CD4-positive, alpha-beta memory T cell (primary cell): ENCODE results near the gene PRKG1. TPM values are rescaled to one million over a fixed set of nuclear protein-coding genes. Genes with fewer than 3 reads are reported as not detected.

Experiments used
- CTCF ChIA-PET: fragments of 350-600 bp; sonication (Branson Sonifier 250); formaldehyde crosslinking; loops from one replicate; lab custom pipeline; 2021; ENCODE audit warnings: inconsistent platforms; ENCODE audit not compliant: partially characterized antibody; lab: Charles Lee
- POLR2A ChIA-PET: fragments of 350-600 bp; sonication (Branson Sonifier 250); formaldehyde crosslinking; loops from one replicate; lab custom pipeline; 2021; ENCODE audit not compliant: partially characterized antibody; lab: Charles Lee
- DNase-seq, 5 donors: peaks; one replicate each; pipeline versions ENCODE4 v3.0.0 to v3.0.0-alpha.2; 2020 to 2022; ENCODE audit warnings: mixed read lengths in 1 of 5
- H3K27ac ChIP-seq: one replicate; pipeline ENCODE4 v1.7.0; 2013; ENCODE audit warnings: low read depth, low read length
- H3K27me3 ChIP-seq: 2 replicates; pipeline ENCODE4 v1.7.0; 2013; ENCODE audit warnings: mild to moderate bottlenecking, low read length, moderate library complexity; ENCODE audit not compliant: insufficient read depth
- H3K36me3 ChIP-seq: 2 replicates; pipeline ENCODE4 v1.7.0; 2013; ENCODE audit warnings: mild to moderate bottlenecking, low read length, moderate library complexity; ENCODE audit not compliant: insufficient read depth
- H3K4me1 ChIP-seq: 2 replicates; pipeline ENCODE4 v1.7.0; 2013; ENCODE audit warnings: mild to moderate bottlenecking, low read length, moderate library complexity; ENCODE audit not compliant: insufficient read depth
- H3K4me3 ChIP-seq, 2 donors: one replicate each; pipeline ENCODE4 v1.7.0; 2013; ENCODE audit warnings: low read length in 2 of 2, mild to moderate bottlenecking in 1 of 2
- H3K9me3 ChIP-seq, 2 donors: one replicate each; pipeline ENCODE4 v1.7.0; 2013; ENCODE audit warnings: low read length in 2 of 2, control low read depth in 1 of 2; ENCODE audit not compliant: control insufficient read depth in 1 of 2
- H3K27ac Mint-ChIP-seq, 7 donors: one replicate each; pipeline ENCODE4 v1.8.0; 2020 to 2021; ENCODE audit warnings: mixed read lengths in 7 of 7, mild to moderate bottlenecking in 6 of 7, inconsistent platforms in 3 of 7, moderate library complexity in 3 of 7
- H3K27me3 Mint-ChIP-seq, 2 donors: one replicate each; pipeline ENCODE4 v1.8.0; 2020 to 2021; ENCODE audit warnings: mixed read lengths in 2 of 2
- H3K36me3 Mint-ChIP-seq, 2 donors: one replicate each; pipeline ENCODE4 v1.8.0; 2020 to 2021; ENCODE audit warnings: mixed read lengths in 2 of 2, inconsistent platforms in 1 of 2, mild to moderate bottlenecking in 1 of 2
- H3K4me1 Mint-ChIP-seq, 4 donors: one replicate each; pipeline ENCODE4 v1.8.0; 2020 to 2021; ENCODE audit warnings: mixed read lengths in 4 of 4, mild to moderate bottlenecking in 1 of 4
- H3K4me3 Mint-ChIP-seq, 8 donors: one replicate each; pipeline ENCODE4 v1.8.0; 2020 to 2021; ENCODE audit warnings: mixed read lengths in 8 of 8, mild to moderate bottlenecking in 7 of 8, moderate library complexity in 6 of 8, inconsistent platforms in 3 of 8
- H3K9me3 Mint-ChIP-seq, 8 donors: one replicate each; pipeline ENCODE4 v1.8.0; 2020 to 2021; ENCODE audit warnings: mixed read lengths in 8 of 8, mild to moderate bottlenecking in 5 of 8, inconsistent platforms in 3 of 8, moderate library complexity in 1 of 8
- intact Hi-C: fragments of 100-400 bp; cut with micrococcal nuclease; formaldehyde crosslinking; loops from one replicate; pipeline ENCODE4 v1.15.1; 2023
- polyA plus RNA-seq, 2 donors: library from polyadenylated mRNA; unstranded; fragments of 300-500 nt; fragmentation: Illumina TruSeq; gene quantifications; one replicate each; pipeline ENCODE4 v1.2.3, GENCODE V29; 2021
- total RNA-seq, 2 experiments: library from RNA; stranded (reverse); gene quantifications; one replicate each; pipeline ENCODE4 v1.2.3, GENCODE V29; 2021

The PRKG1 gene
- total and polyA plus RNA-seq, 4 experiments from 2014 or later, result 0.06 to 0.20 TPM; not detected in 2

DNA sequence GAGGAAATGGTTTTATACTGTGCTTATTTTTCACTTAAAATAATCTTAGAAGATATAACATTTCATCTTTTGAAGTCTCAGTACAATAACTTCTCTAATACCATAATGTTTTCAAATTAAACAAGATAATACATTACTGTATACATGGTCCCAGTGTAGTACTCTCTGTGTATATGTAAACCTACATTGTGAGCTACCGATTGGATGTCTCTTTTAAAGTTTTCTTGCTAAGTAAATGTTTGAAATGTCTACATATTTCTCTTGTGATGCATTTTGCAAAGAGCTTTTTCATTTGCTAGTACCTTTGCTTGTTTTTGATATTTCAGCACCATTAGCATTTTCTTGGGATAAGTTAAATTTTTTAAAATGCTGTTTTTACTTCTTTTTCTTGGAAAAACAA is 94.8 kb downstream of the PRKG1 start:
- H3K27me3 ChIP-seq, result no peaks in the 10 kb centered on the region
- H3K27ac ChIP-seq, result no peak overlapping the region
- DNase-seq, result no peak
- H3K27ac Mint-ChIP-seq, result no peak overlapping the region
- ChIA-PET CTCF (no interaction called here), POLR2A (no interaction called here)
- H3K36me3 ChIP-seq, result no peaks in the 10 kb centered on the region
- H3K9me3 ChIP-seq, result no peaks in the 10 kb centered on the region
- no peaks in the 10 kb centered on the region for H3K4me1 Mint-ChIP-seq
- no peak overlapping the region for H3K4me3 ChIP-seq
- H3K36me3 Mint-ChIP-seq, result no peaks in the 10 kb centered on the region
- H3K9me3 Mint-ChIP-seq, result peaks cover 0 to 4% (median 0%) of the 10 kb centered on the region in 8 donors
- intact Hi-C loops, result no loop called here
- no peaks in the 10 kb centered on the region for H3K4me1 ChIP-seq
- no peak overlapping the region for H3K4me3 Mint-ChIP-seq
- no peaks in the 10 kb centered on the region for H3K27me3 Mint-ChIP-seq

DNA sequence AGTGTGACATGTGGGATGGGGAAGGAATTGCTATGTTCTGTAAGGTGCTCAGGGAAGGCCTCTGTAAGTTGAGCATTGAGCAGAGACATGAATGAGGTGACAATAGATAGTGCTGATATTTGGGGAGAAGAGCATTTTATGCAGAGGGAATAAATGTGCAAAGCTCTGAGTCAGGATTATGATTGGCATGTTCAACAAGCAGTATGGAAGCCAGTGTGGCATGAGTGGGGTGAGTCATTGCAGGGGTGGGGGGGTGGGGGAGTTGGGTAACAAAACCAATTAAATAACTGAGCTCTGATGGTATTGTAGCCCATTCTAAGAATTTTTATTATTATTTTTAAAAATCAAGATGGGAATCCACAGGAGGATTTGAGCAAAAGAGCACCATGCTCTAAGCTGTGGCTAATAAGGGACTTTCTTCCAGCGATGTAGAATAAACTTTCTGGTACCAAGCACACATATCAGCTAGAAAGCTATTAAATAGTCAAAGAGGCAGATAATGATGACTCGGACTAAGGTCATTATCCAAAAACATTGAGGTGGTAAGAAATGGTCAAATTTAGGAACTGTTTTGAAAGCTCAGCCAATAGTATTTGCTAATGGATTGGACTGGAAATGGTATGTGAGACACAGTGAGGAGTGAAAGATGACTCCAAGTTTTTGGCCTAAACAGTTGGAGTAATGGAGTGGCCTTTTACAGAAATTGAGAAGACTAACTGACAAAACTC is 96.4 kb downstream of the PRKG1 start:
- Mint-ChIP-seq H3K9me3 (peaks cover 0 to 4% (median 0%) of the 10 kb centered on the region in 8 donors), H3K4me1 (no peaks in the 10 kb centered on the region), H3K4me3 (no peak overlapping the region), H3K27ac (no peak overlapping the region), H3K36me3 (no peaks in the 10 kb centered on the region), H3K27me3 (no peaks in the 10 kb centered on the region)
- intact Hi-C loops, result no loop called here
- no peak for DNase-seq
- no peaks in the 10 kb centered on the region for H3K27me3 ChIP-seq
- ChIA-PET POLR2A (no interaction called here), CTCF (no interaction called here)
- H3K36me3 ChIP-seq, result no peaks in the 10 kb centered on the region
- H3K4me3 ChIP-seq, result no peak overlapping the region
- H3K9me3 ChIP-seq, result no peaks in the 10 kb centered on the region
- H3K27ac ChIP-seq, result no peak overlapping the region
- no peaks in the 10 kb centered on the region for H3K4me1 ChIP-seq

DNA sequence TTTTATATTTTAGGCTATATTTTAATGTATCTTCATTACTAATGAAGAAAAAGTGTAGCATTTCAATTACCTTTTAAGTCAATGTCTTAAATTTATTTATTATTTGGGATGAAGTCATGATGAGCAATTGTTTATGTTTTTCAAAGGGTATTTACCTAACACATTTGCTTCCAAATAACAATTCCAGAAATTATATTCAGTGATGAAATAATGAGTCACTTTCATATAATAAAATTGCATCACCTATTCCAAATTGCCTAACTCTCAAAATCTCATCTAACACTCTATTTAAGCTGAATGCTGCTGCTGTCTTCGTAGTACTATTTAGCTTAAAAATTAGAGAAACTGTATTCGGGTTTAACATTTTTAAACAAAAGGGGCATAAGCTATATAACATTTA is 97.7 kb downstream of the PRKG1 start:
- ChIA-PET POLR2A (no interaction called here), CTCF (no interaction called here)
- peaks cover 0 to 4% (median 0%) of the 10 kb centered on the region in 8 donors for H3K9me3 Mint-ChIP-seq
- H3K4me1 Mint-ChIP-seq, result no peaks in the 10 kb centered on the region
- no peak for DNase-seq
- H3K27me3 ChIP-seq, result no peaks in the 10 kb centered on the region
- H3K4me1 ChIP-seq, result no peaks in the 10 kb centered on the region
- H3K36me3 Mint-ChIP-seq, result no peaks in the 10 kb centered on the region
- H3K27ac ChIP-seq, result no peak overlapping the region
- H3K36me3 ChIP-seq, result no peaks in the 10 kb centered on the region
- intact Hi-C loops, result no loop called here
- H3K27me3 Mint-ChIP-seq, result no peaks in the 10 kb centered on the region
- H3K4me3 ChIP-seq, result no peak overlapping the region
- H3K4me3 Mint-ChIP-seq, result no peak overlapping the region
- no peaks in the 10 kb centered on the region for H3K9me3 ChIP-seq
- no peak overlapping the region for H3K27ac Mint-ChIP-seq

- no peaks in the 10 kb centered on the region for H3K4me1 ChIP-seq
- DNase-seq, result no peak
- intact Hi-C loops, result no loop called here
- no peaks in the 10 kb centered on the region for H3K27me3 ChIP-seq
- no peaks in the 10 kb centered on the region for H3K27me3 Mint-ChIP-seq
- H3K27ac ChIP-seq, result no peak overlapping the region
- H3K4me1 Mint-ChIP-seq, result no peaks in the 10 kb centered on the region
- H3K9me3 ChIP-seq, result no peaks in the 10 kb centered on the region
- no peak overlapping the region for H3K4me3 ChIP-seq
- no peak overlapping the region for H3K4me3 Mint-ChIP-seq
- no peaks in the 10 kb centered on the region for H3K36me3 Mint-ChIP-seq
- H3K36me3 ChIP-seq, result no peaks in the 10 kb centered on the region
- ChIA-PET CTCF (no interaction called here), POLR2A (no interaction called here)
- H3K9me3 Mint-ChIP-seq, result peaks cover 0 to 3% (median 0%) of the 10 kb centered on the region in 8 donors
- no peak overlapping the region for H3K27ac Mint-ChIP-seq
Measured at GRCh38 chr10:51176976-51177695, 102.8 kb downstream of the PRKG1 start.

GRCh38 chr10:51178634-51179033 is 104.3 kb downstream of the PRKG1 start:
- Histone ChIP-seq H3K27me3 (no peaks in the 10 kb centered on the region), H3K27ac (no peak overlapping the region), H3K4me3 (no peak overlapping the region), H3K36me3 (no peaks in the 10 kb centered on the region), H3K4me1 (no peaks in the 10 kb centered on the region), H3K9me3 (no peaks in the 10 kb centered on the region)
- intact Hi-C loops, result no loop called here
- Mint-ChIP-seq H3K27ac (no peak overlapping the region), H3K9me3 (peaks cover 0 to 3% (median 0%) of the 10 kb centered on the region in 8 donors), H3K4me3 (no peak overlapping the region), H3K27me3 (no peaks in the 10 kb centered on the region), H3K4me1 (no peaks in the 10 kb centered on the region), H3K36me3 (no peaks in the 10 kb centered on the region)
- DNase-seq, result no peak
- ChIA-PET POLR2A (no interaction called here), CTCF (no interaction called here)

GRCh38 chr10:51180141-51180540 is 105.9 kb downstream of the PRKG1 start:
- no peaks in the 10 kb centered on the region for H3K9me3 ChIP-seq
- no peaks in the 10 kb centered on the region for H3K4me1 ChIP-seq
- intact Hi-C loops, result no loop called here
- ChIA-PET POLR2A (no interaction called here), CTCF (no interaction called here)
- H3K4me3 ChIP-seq, result no peak overlapping the region
- no peak overlapping the region for H3K27ac ChIP-seq
- H3K4me1 Mint-ChIP-seq, result no peaks in the 10 kb centered on the region
- H3K27me3 ChIP-seq, result no peaks in the 10 kb centered on the region
- H3K27ac Mint-ChIP-seq, result no peak overlapping the region
- DNase-seq, result no peak
- H3K4me3 Mint-ChIP-seq, result no peak overlapping the region
- no peaks in the 10 kb centered on the region for H3K36me3 ChIP-seq
- H3K9me3 Mint-ChIP-seq, result peaks cover 0 to 3% (median 0%) of the 10 kb centered on the region in 8 donors
- no peaks in the 10 kb centered on the region for H3K36me3 Mint-ChIP-seq
- H3K27me3 Mint-ChIP-seq, result no peaks in the 10 kb centered on the region

DNA sequence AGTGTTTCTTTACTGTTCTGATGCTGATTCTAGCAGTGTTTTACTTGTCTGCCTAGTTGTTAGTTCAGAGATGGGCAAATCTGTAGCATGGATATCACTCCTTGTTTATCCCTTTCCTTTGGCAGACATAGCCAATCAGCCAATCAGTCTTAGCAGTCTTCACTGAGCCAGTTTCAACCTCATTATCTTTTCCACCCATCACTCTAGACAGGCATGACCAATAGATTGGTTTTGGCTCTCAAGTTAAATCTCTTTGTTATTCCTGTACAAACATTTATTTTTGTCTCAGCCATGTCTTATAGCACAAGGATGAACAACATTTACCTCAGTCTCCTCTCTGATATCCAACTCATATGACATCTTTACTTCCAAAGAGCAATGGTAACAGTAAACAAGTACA is 109.5 kb downstream of the PRKG1 start:
- DNase-seq, result no peak
- H3K4me3 ChIP-seq, result no peak overlapping the region
- H3K36me3 ChIP-seq, result no peaks in the 10 kb centered on the region
- H3K27me3 Mint-ChIP-seq, result no peaks in the 10 kb centered on the region
- no peak overlapping the region for H3K4me3 Mint-ChIP-seq
- H3K4me1 Mint-ChIP-seq, result no peaks in the 10 kb centered on the region
- peaks cover 0 to 2% (median 0%) of the 10 kb centered on the region in 8 donors for H3K9me3 Mint-ChIP-seq
- H3K4me1 ChIP-seq, result no peaks in the 10 kb centered on the region
- ChIA-PET POLR2A (no interaction called here), CTCF (no interaction called here)
- intact Hi-C loops, result no loop called here
- no peaks in the 10 kb centered on the region for H3K9me3 ChIP-seq
- no peak overlapping the region for H3K27ac Mint-ChIP-seq
- H3K27ac ChIP-seq, result no peak overlapping the region
- no peaks in the 10 kb centered on the region for H3K27me3 ChIP-seq
- no peaks in the 10 kb centered on the region for H3K36me3 Mint-ChIP-seq
